ELR (cell line): ENCODE measurements around the gene SYVN1.
"Not testable (repeated sequence)": the region's sequence is repeated elsewhere in the genome, so short reads cannot be mapped to it uniquely, and the experiment has no call there.

ENCODE experiments used
- DNase-seq: peaks from one replicate; pipeline ENCODE4 v3.0.0-alpha.2; 2015; ENCODE audit warnings: low read depth

Gene SYVN1

DNA sequence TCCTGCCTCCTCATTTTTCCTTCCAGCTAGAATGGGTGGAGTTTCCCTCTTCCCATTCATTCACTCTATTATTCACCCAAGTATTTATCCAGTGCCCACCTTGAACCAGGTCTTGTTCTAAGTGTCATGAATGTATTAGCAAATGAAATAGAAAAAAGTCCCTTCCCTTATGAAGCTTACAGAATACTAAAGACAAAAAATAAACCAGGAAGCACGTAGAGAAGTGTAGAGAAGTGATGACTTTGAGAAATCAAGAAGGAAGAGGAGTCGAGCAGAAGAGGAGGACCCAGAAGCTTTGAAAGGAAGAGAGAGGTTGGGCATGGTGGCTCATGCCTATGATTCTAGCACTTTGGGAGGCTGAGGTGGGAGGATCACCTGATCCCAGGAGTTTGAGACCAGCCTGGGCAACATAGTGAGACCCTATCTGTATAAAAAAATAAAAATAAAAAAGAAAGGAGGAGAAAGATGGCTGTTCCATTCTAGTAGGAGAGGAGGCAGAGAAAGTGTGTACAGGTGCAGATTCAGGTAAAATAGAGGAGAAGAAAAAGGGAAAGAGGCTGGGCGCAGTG lies 17.1 kb upstream of the SYVN1 start:
- no peak for DNase-seq

- DNase-seq = peak; percentile 91
These were observed 16.4 kb upstream of the SYVN1 start for GRCh38 chr11:65150509-65151299.

- not testable (repeated sequence) for DNase-seq
These were observed 15.8 kb upstream of the SYVN1 start for GRCh38 chr11:65150131-65150508.

GRCh38 chr11:65148657-65149056 lies 14.3 kb upstream of the SYVN1 start:
- no peak for DNase-seq

GRCh38 chr11:65147352-65148075 lies 13.2 kb upstream of the SYVN1 start:
- DNase-seq = no peak

DNA sequence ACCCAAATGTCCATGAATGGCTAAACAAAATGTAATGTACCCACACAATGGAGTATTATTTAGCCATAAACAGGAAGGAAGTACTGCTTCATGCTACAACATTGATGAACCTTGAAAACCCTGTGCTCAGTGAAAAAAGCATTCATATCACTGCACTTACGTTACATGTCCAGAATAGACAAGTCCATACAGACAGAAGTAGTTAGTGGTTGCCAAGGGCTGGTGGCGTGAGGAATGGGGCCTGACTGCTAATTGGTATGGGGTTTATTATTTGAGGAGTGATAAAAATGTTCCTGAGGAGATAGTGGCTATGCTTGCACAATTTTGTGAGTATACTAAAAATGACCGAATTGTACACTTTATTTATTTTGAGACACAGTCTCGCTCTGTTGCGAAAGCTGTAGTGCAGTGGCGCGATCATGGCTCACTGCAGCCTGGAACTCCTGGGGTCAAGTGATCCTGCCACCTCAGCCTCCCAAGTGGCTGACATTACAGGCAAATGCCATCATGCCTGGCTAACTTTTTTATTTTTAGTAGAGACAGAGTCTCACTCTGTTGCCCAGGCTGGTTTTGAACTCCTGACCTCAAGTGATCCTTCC lies 7.7 kb upstream of the SYVN1 start:
- no peak for DNase-seq

DNA sequence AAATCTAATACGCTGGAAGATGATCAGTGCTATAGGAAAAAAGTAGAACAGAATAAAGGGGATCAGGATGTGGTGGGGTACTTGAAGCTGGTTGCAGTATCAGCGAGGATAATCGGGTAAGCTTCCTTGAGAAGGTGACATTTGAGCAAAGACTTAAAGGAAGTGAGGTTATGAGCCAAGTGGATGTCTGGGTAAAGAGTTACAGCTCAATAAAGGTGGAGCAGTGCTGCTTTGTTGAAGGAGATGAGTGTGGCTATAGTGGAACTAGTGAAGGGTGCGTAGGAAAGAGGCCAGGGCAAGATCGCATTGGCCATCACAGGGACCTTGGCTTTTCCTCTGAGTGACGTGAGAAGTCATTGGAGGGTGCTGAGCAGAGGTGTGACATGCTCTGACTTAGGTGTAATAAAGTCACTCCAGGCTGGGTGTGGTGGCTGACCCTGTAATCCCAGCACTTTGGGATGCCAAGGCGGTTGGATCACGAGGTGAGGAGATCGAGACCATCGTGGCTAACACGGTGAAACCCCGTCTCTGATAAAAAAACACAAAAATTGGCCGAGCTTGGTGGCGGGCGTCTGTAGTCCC lies 2.3 kb upstream of the SYVN1 start:
- no peak for DNase-seq

GRCh38 chr11:65135633-65136145 lies 1.4 kb upstream of the SYVN1 start:
- DNase-seq = no peak

GRCh38 chr11:65134952-65135632 lies 773 bp upstream of the SYVN1 start:
- peak; percentile 98 for DNase-seq

DNA sequence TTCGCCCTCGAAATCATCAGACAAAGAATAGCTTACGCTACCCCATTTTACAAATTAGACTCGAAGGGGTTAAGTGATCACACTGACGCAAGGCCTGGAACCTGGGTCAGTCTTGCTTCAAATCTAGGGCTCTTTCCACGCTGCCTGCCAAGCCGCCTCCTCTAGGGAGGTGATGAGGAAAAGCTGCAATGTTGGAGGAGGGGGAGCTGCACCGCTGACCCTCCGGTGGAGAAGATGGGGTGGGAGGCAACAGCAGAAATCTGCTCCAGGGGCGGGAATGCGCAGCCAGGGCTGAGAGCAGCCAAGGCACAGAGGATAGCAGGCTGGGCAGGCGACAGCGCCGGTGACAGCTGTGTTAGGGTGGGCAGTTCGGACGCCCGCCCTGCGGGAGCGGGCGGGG lies 595 bp downstream of the SYVN1 start:
- peak; percentile 21 for DNase-seq

GRCh38 chr11:65132988-65133700 lies 1.2 kb downstream of the SYVN1 start:
- DNase-seq = peak; percentile 37

- no peak for DNase-seq
These were observed 1.9 kb downstream of the SYVN1 start for GRCh38 chr11:65132238-65132987.

DNA sequence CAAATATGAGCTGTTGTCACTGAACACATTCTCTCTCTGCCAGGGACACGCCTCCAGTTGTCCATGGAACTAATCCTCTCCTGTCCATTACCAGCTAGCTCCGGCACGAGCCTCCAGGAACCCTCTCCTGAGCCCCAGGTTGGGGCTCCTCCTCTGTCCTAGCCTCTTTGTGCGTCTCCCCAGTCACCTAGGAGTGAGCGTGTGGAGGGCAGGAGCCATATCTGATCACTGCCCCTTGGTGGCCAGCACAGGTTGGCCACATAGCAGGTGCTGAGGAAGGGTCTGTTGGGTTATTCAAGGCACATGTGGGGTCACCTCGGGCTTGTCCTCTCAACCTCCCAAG lies 2.5 kb downstream of the SYVN1 start:
- no peak for DNase-seq

DNA sequence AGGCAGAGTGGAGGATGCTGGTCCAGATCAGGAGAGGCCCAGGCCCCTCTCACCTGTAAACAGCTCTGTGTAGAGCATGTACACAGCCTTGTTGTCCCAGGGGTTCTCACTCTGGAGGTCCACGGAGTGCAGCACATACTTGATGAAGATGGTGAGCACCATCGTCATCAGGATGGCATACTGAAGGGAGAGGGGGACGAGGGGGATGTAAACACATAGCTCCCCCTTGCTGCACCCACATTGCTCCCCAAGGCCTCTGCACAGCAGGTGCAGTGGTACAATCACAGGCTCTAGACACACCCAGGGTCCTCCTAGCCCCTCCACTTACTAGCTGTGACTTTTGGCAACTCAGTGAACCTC lies 2.9 kb downstream of the SYVN1 start:
- DNase-seq = no peak

DNA sequence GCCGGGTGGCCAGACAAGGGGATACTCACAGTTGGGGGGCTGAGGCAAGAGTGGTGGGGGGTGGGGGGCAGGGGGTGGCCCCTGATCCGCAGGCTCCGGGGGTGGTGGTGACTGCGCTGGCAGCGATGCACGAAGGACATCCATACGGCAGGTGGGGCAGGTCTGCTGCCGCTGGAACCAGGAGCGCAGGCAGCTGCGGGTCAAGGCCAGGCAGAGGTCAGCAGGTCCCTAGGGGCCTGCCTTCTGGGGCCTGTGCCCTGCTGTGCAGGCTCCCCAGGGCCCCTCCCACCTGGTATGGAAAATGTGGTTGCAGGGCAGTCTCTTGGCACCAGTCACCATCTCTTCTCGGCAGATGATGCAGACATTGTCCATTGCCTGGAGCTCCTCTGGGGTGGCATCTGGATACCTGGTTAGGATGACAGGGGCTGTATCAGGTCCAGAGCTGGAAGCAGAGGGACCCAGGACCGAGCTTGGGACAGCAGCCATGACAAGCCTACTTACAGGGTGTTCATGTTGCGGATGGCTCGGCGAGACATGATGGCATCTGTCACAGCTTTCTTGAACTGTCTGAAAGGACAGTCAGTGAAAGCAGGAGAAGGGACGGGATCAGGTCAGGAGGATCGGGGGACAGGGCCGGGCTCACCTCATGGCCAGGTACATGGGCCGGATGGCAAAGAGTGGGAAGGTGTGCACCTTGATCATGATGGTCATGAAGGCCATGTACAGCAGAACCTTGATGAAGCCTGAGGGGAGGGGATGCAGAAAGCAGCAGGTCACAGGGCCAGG lies 3.5 kb downstream of the SYVN1 start:
- no peak for DNase-seq

DNA sequence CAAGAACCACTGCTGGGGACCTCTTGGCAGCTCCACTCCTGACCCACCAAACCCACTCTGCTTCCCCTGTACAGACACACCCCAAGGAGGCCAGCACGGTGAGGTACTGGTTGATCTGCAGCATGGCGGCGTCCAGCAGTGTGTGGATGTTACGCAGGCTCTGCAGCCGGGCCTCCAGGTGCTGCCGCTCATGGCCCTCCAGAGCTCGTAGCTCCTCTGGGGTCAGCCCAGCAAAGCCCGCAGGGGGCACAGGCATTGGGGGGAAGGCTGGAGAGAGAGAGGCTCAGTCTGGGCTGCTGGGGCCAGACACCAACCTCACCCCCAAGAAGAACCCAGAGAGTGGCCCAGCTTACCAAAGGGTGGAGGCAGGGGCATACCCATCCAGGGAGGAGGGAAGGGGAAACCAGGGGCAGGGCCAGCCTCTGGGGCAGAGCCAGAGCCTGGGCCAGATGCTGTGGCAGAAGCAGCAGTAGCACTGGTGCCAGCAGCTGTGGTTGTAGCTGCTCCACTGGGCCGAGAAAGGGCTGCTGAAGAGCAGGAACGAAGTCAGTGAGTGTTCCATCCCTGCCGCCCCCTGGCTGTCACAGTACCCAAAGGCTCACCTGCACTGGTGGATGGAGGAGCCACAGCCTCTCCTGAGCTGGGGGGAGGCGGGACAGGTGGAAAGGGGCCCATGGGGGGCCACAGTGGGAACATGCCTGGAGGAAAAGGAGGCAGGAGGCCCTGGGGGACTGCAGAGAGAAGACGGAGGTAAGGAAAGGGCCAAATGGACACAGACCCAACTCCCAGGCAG lies 4.5 kb downstream of the SYVN1 start:
- DNase-seq = no peak

GRCh38 chr11:65128182-65129145 lies 5.9 kb downstream of the SYVN1 start:
- DNase-seq = no peak
